HG02943 (cell line): ENCODE data around the gene TUBA1A.
"Not testable (repeated sequence)": the region's sequence is repeated elsewhere in the genome, so short reads cannot be mapped to it uniquely, and the experiment has no call there.

Source experiments
- ATAC-seq: cut with Tn5 transposase; IDR thresholded peaks from one replicate; pipeline ENCODE4 v1.9.1; 2021; ENCODE audit warnings: mild to moderate bottlenecking, low read depth, moderate library complexity; ENCODE audit not compliant: unreplicated experiment

The TUBA1A gene

DNA sequence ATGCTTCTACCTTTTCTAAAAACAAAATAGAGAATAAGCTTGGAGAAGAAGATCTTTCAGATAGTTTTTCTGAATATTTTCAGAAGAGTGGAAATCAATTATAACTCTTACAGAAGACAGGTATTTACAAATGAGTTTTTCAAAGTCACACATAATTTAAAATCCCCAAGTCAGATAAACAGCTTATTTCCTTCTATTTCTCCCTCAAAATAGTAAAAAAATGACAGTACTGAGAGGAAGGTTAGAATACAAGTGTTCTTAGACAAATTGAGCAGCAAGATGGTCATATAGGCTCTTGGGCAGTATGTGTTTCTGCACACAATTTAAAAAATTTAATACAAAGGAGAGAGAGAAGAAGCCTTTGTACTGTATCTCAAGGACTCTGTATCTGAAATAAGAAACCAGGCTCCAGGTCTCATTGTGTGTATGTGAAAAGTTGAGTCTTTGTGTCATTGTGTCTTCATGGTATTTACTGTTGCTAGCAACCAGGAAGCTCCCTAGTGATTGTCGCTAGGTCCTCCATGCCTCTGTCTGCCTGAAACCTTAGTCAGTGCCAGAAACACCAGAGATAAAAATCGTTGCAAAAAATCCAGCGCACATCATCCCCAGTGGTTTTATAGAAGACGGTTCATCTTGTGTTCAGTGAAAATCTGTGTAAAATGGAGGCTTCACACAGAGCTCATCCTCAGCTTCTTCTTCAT, 12.9 kb upstream of the TUBA1A start:
- ATAC-seq: no peak

DNA sequence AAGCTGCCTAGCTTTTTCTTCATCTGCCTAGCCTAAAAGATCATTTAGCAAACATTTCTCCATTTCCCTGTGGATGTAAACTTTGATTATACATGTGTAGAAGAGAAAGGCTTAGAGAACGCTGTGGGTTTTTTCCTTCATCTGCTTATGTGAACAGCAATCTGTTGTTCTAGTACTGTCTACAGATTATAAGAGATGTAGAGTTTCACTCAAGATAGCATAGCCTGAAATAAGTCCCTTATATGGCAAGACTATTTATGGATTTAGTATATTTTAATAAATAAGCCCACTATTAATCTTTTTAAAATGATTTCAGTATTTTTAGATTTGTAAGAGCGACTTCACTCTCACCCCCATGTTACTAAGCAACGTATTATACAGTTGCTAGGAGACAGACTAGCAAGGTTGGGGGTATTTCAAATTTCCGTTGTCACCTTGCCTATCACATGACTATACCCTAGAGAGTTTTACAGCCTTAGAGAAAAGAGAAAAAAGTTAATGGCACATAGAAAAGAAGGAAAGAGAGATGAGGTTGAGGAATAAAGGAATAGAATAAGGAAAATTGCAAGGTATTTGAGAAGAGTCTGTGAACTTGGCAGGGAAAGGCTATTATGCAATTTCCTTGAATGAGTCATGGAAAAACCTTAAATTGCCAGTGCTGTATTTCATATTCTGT, 12.2 kb upstream of the TUBA1A start:
- no peak for ATAC-seq

DNA sequence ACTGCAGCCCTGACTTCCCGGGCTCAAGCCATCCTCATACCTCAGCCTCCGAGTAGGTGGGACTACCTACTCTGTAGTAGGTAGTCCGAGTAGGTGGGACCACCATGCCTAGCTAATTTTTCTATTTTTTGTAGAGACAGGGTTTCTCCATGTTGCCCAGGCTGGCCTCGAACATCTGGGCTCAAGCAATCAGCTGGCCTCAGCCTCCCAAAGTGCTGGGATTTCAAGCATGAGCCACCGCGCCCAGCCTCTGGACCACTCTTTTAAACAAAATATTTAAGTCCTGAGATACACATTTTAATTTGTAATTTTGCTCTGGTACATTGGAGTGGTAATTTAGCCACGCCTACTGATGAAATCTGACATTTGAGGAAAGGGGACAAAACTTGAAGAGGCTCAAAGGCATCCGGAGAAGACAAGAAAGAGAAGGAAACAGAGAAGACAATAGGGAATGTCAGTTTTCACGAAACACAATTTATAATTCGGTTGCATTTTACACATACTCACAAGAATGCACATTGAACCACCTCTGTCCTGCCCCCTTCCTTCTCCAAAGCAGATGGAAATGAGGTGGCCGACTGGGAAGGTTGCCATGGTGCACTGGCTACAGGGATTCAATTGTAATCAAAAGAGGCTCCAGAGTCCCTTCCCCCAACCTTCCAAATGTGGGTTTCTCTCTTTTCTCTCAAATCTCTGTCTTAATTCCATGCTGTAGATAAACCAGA, 9.7 kb upstream of the TUBA1A start:
- no peak for ATAC-seq

DNA sequence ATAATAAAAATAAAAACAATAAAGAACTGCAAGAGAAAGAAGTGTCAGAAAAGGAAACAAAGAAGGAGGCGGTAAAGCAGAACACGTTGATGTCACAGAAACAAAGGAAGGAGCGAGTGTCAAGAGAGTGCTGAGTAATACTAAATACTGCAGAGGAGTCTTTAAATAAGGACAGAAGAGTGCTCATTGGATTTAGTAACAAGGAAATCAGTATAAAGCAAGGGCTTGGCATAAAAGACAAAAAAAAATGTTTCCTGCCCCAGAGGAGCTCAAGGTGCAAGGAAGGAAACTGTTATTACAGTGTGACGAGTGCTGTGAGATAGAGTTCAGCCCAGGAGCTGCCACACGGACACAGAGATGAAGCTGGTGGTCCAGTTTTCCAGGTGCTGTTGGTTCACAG, 8.4 kb upstream of the TUBA1A start:
- no peak for ATAC-seq

DNA sequence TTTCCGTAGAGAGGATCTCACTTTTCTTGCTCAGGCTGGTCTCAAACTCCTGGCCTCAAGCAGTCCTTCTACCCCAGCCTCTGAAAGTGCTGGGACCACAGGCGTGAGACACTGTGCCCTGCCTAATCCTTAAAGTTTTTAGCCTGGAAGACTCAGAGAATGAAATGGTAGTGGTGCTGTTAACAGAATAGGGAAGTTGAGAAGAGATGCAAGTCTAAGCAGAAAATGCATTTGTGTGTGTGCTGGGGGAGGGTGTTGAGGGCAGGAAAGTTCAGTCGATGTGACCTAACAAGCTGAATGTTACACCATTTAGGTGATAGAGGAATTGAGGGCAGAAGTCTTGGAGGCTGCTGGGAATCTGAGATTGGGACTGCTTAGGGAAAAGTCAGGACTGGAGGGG, 6.9 kb upstream of the TUBA1A start:
- no peak for ATAC-seq

DNA sequence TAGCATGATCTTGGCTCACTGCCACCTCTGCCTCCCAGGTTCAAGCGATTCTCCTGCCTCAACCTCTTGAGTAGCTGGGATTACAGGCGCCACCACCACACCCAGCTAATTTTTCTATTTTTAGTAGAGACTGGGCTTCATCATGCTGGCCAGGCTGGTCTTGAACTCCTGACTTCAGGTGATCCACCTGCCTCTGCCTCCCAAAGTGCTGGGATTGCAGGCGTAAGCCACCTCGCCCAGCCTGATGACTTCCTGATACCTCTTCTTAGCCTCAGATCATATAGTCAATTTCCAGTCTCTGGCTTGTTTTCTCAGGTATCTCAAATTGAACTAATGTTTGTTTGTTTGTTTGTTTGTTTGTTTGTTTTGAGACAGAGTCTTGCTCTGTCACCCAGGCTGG, 4.9 kb upstream of the TUBA1A start:
- not testable (repeated sequence) for ATAC-seq

DNA sequence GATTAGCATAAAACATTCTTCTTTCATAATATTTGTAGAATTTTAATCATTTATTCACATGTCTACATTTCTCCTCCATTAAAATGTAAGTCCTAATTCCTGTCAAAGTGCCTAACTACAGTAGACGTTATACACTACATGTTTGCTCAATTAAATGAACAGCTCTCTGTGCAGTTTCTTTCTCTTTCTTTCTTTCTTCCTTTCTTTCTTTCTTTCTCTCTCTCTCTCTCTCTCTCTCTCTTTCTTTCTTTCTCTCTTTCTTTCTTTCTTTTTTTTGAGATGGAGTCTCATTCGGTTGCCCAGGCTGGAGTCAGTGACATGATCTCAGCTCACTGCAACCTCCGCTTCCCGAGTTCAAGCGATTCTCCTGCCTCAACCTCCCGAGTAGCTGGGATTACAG, 2.6 kb upstream of the TUBA1A start:
- not testable (repeated sequence) for ATAC-seq

DNA sequence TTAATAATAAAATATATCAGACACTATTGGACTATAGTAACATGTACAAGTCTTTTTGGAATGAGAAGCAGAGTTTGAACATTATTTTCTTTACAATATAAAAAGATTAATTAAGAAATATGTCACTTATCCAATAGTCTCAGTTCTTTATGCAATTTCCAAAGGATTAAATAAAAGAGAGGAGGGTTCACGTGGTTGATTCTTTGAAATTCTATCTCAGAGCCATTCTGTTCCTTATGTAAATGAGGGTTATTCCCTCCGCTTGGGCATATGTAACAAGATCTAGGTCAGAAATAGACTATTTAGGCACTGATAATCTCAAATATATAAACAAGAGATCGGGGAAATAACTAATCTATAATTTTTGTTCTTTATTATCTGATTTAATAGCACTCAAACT, 2.1 kb upstream of the TUBA1A start:
- ATAC-seq: no peak

DNA sequence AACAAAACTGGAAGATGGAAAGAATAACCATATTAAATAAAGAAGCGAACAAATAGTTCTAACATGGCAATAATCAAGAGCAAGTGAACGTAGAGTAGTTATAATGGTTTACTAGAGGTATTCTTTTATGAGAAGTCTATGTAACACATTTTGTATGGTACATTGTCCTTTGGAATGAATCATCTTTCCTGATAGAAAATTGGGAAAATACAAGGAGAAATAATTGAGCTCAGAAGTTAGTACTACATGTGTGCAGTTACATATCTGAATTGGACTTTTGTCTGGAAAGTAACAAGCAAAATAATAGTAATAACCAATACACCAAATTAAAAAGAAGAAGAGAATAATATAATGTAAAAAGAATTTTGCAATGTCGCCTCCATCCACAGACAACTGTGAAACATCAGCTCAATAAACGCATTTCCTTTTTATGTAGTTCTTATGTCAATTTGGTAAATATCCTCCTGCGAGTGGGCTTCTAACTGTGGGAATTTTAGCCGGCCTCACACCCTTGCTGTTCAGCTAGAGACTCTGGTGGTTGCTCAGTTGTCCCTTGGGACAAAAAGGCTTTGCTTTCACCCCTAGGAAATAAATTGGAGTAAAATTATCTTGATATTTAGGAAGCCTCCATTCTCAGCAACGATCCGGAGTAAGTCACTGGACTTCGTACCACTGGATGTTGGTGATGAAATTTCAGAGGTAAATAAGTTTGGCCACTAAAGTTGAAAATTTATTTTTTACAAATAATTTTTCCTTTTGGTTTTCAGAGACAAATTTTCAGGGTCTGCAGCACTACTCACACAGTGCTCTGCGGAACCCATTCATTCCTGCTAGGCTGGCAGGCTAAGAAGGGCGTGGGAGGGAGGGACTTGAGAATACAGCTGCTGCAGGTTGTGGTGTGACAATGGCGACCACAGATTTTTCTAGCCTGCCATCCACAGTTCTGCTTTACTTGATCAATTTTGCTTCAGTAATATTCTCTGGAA, 1.1 kb upstream of the TUBA1A start:
- no peak for ATAC-seq

DNA sequence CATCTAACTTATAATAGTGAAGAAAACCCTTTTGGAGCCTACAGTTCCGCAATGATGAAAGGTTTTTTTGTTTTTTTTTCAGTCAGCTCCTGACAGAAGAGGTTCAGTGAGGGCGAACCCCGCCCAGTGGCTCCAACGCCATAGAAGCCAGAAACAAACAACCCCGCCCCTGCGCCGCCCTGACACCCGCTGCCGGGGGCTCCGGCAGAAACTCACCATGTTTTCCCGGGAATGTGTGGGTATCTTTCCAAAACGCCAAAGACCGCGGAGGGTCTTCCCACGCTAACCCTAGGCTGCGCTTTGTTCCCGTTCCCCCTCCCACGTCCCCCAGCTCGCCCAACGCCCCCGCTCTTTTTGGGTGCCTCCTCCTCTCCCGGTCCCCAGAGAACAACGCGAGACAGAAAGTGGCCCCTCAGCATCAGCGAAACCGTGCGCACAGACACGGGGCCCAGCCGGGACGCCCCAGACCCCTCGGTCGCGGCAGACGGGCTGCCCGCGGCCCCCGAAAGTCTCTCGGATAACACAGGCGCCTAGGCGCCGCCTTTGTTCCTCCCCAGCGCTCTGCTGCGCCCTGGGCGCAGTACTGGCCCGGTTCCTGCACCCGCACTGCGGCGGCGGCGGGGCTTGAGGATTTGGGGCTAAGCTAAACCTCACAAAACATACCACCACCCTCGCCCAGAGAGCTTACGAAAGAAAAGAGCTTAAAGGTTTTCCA, 522 bp downstream of the TUBA1A start:
- peak; percentile 53 for ATAC-seq

DNA sequence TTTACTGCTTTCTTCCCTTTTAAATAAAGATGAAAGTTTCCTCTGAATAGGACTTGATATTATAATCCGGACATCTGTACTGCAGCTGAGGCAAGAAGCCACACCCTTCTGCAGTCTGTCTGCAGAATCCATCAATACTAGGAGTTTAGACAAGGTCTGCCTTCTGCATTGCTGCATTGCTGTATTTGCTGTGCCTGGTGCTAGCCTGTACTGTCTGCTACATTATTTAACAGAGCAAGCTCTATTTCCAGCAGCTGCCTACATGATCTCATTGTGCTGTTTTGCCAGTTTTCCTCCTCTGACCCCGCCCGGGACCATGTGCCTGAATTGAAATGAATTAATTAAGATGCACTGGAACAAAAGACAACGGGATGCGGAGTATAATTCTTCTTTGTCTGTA, 1.7 kb downstream of the TUBA1A start:
- no peak for ATAC-seq

DNA sequence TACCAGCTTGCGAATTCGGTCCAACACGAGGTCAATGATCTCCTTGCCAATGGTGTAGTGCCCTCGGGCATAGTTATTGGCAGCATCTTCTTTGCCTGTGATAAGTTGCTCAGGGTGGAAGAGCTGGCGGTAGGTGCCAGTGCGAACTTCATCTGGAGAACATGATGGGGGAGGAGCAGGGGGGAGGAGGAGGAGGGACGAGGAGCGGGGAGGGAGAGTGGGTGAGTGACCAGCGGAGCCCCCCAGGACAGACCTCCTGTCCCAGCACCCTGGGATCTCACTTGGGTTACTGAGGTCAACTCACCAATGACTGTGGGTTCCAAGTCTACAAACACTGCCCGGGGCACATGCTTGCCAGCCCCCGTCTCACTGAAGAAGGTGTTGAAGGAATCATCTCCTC, 2.6 kb downstream of the TUBA1A start:
- not testable (repeated sequence) for ATAC-seq

DNA sequence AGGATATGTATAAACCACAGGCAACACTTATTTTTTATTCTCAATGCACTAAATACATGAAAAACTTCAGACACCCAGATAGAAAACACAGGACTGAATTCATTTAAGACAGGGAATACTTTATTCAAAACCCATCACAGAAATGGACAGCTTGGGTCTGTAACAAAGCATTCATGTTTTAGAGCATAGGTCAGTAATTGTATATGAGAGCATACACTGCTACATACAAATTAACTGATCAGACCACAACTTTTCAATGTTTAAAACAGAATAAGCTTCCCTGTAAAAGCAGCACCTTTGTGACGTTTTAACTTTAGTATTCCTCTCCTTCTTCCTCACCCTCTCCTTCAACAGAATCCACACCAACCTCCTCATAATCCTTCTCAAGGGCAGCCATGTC, 4.2 kb downstream of the TUBA1A start:
- not testable (repeated sequence) for ATAC-seq

DNA sequence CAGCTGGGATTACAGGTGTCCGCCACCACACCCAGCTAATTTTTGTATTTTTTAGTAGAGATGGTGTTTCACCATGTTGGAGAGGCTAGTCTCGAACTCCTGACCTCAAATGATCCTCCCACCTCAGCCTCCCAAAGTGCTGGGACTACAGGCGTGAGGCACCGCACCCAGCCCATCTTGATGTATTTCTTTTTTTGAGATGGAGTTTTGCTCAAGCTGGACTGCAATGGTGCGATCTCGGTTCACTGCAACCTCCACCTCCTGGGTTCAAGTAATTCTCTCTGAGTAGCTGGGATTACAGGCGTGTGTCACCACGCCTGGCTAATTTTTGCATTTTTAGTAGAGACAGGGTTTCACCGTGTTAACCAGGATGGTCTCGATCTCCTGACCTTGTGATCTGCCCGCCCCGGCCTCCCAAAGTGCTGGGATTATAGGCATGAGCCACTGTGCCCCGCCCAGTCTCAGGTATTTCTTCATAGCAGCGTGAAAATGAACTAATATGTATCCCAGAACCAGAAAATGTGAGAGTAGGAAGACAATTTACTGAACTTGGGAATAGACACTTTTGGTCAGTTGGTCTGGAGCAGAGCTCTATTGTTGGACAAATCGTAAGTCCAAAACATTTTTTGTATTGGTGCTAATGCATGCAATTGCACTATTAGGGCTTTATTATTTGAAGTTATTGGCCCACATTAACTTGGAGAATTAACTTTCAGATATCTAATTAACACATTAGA, 5.5 kb downstream of the TUBA1A start:
- ATAC-seq: not testable (repeated sequence)

DNA sequence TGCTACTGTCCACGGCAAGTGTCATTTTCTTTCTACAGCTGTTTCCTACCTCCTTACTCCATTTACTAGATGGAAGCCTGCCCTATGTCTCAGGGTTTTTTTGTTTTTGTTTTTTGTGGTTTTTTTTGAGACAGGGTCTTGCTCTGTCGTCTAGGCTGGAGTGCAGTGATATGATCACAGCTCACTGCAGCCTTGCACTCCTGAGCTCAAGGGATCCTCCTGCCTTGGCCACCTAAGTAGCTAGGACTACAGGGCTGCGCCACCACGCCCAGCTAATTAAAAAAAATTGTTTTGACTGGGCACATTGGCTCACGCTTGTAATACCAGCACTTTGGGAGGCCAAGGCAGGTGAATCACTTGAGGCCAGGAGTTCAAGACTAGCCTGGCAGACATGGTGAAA, 14.7 kb downstream of the TUBA1A start:
- no peak for ATAC-seq

DNA sequence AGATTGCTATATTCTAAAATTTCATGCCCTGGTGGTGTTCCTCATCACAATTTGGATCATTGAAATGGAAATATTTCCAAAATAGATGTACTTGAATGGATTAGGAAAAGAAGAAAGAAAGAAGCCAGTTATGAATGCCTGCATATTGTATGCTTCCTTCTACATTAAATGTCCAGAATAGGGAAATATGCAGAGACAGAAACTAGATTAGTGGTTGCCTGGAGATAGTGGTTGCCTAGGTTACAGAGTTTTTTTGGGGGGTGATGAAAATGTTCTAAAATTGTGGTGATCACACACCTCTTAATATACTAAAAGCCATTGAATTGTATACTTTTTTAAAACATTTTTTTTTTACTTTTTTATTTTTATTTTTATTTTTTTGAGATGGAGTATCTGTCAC, 18.0 kb downstream of the TUBA1A start:
- ATAC-seq: no peak

DNA sequence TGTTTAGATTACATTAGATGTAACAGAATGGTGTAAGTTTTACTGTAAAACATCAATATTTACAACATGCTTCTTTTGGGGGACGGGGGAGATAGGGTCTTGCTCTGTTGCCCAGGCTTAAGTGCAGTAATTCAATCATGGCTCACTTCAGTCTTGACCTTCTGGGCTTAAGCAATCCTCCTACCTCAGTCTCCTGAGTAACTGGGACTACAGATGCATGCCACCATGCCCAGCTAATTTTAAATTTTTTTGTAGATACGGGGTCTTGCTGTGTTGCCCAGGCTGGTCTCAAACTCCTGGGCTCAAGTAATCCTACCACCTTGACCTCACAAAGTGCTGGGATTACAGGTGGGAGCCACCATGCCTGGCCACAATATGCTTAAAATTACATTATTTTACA, 23.8 kb downstream of the TUBA1A start:
- no peak for ATAC-seq

DNA sequence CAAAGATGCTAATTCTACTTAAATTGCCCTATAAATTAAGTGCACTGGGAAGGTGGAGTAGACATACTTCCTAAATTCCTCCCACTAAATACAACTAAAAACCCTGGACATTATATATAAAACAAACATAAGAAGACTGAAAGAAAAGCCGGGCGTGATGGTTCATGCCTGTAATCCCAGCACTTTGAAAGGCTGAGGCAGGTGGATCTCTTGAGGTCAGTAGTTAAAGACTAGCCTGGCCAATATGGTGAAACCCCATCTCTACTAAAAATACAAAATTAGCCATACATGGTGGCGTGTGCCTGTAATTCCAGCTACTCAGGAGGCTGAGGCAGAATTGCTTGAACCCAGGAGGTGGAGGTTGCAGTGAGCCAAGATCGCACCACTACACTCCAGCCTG, 27.0 kb downstream of the TUBA1A start:
- not testable (repeated sequence) for ATAC-seq

DNA sequence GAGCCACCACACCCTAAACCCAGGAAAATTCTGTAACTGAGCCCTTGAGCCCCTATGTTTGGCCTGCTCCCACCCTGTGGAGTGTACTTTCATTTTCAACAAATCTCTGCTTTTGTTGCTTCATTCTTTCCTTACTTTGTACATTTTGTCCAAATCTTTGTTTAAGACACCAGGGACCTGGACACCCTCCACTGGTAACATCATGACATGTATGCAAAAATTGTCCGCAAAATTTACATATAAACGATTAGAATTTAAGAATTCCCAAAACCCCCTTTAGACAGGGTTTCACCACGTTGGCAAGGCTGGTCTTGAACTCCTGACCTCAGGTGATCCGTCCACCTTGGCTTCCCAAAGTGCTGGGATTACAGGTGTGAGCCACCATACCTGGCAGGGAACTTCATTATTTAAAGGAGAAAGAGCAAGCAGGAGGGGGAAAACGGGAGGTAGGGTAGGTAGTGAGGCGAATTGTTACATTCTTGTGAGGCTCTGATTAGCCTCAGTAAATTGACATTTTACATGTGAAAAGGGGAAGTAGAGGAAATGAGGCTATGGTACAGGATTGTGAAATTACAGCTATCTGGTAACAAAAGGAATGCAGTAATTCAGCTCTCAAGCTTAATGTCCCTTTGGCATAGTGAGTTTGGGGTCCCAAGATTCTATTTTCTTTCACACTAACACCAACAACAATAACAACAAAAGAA, 27.6 kb downstream of the TUBA1A start:
- ATAC-seq: no peak
